ENCODE measurements around the gene ADGRD1.

ADGRD1 gene

GRCh38 chr12:131103669-131104462 lies 150.2 kb downstream of the ADGRD1 start:
- H3K27me3 ChIP-seq (ENCODE audit: insufficient read depth, low read length) = no peaks in the 10 kb centered on the region; the same call in 1 of the 2 replicates
- TF ChIP-seq, protein P1, sequence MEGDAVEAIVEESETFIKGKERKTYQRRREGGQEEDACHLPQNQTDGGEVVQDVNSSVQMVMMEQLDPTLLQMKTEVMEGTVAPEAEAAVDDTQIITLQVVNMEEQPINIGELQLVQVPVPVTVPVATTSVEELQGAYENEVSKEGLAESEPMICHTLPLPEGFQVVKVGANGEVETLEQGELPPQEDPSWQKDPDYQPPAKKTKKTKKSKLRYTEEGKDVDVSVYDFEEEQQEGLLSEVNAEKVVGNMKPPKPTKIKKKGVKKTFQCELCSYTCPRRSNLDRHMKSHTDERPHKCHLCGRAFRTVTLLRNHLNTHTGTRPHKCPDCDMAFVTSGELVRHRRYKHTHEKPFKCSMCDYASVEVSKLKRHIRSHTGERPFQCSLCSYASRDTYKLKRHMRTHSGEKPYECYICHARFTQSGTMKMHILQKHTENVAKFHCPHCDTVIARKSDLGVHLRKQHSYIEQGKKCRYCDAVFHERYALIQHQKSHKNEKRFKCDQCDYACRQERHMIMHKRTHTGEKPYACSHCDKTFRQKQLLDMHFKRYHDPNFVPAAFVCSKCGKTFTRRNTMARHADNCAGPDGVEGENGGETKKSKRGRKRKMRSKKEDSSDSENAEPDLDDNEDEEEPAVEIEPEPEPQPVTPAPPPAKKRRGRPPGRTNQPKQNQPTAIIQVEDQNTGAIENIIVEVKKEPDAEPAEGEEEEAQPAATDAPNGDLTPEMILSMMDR (IDR thresholded peaks at IDR 0.05; ENCODE audit: low read length) = no peak
- TF ChIP-seq EZH2 (IDR thresholded peaks at IDR 0.05; ENCODE audit: borderline replicate concordance, low read length) = no peak
- no peaks in the 10 kb centered on the region for H3F3A ChIP-seq (ENCODE audit: insufficient read depth, low read length)
- H4K20me1 ChIP-seq (ENCODE audit: insufficient read depth, low read length) = no peaks in the 10 kb centered on the region
- H3K9ac ChIP-seq (ENCODE audit: low read length) = no peak overlapping the region
- no peak overlapping the region for H3K4me3 ChIP-seq (ENCODE audit: low read depth, low read length, poor library complexity, severe bottlenecking)
- no peak overlapping the region for H3K27ac ChIP-seq (ENCODE audit: low read depth, low read length, poor library complexity, severe bottlenecking)
- no peaks in the 10 kb centered on the region for H3K36me3 ChIP-seq (ENCODE audit: insufficient read depth, low read length)
- H3K79me2 ChIP-seq (ENCODE audit: insufficient read depth, low read length) = no peaks in the 10 kb centered on the region
- no peak overlapping the region for H3K4me2 ChIP-seq (ENCODE audit: low read length)
- no peak overlapping the region for H2AFZ ChIP-seq (ENCODE audit: low read length)
- H3K9me2 ChIP-seq (ENCODE audit: low read depth, low read length) = no peaks in the 10 kb centered on the region
- H3K9me3 ChIP-seq (ENCODE audit: low read length) = no peaks in the 10 kb centered on the region
- no peaks in the 10 kb centered on the region for H3K4me1 ChIP-seq (ENCODE audit: insufficient read depth, low read length, severe bottlenecking)

DNA sequence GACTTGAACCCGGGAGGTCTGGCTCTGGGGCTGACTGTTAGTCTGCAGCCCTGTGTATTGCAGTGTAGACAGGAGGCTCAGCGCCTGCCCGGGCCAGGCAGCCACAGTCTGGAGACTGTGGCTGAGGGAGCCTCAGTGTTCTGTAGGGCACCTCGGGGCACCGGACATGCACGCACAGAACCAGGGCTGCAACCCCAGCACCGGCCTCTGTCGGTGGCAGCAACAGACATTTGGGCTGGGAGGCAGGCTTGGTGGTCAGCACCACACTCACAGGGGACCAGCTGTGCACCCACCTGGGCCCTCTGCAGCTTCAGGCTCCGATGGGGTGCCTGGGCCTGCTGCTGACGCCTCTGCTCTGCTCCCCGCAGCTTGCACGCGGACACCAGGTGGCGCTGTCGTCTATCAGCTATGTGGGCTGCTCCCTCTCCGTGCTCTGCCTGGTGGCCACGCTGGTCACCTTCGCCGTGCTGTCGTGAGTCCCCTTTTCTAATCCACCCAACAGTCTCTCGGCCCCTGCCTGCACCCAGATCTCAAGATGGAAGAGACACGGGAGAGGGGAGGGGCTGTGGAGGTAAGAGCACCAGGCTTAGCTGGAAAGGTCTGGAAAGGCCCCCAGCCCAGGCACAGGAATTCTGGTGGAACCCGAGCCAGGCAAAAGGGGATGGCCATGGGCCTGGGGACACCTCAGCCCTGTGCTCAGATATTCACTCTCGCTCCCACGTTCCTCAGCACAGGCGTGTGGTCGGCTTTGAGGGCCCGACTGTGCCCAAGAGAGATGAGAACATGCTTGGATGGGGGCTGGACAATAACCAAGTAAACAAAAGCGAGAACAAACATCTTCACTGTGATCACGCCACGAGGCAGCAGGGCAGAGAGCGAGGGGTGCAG lies 151.0 kb downstream of the ADGRD1 start:
- no peak overlapping the region for H3K4me2 ChIP-seq (ENCODE audit: low read length)
- H4K20me1 ChIP-seq (ENCODE audit: insufficient read depth, low read length) = no peaks in the 10 kb centered on the region
- H2AFZ ChIP-seq (ENCODE audit: low read length) = no peak overlapping the region
- no peaks in the 10 kb centered on the region; the same call in 1 of the 2 replicates for H3K27me3 ChIP-seq (ENCODE audit: insufficient read depth, low read length)
- H3K4me1 ChIP-seq (ENCODE audit: insufficient read depth, low read length, severe bottlenecking) = no peaks in the 10 kb centered on the region
- no peak overlapping the region for H3K27ac ChIP-seq (ENCODE audit: low read depth, low read length, poor library complexity, severe bottlenecking)
- no peak overlapping the region for H3K4me3 ChIP-seq (ENCODE audit: low read depth, low read length, poor library complexity, severe bottlenecking)
- no peaks in the 10 kb centered on the region for H3K79me2 ChIP-seq (ENCODE audit: insufficient read depth, low read length)
- H3K9me3 ChIP-seq (ENCODE audit: low read length) = no peaks in the 10 kb centered on the region
- H3K36me3 ChIP-seq (ENCODE audit: insufficient read depth, low read length) = no peaks in the 10 kb centered on the region
- H3K9me2 ChIP-seq (ENCODE audit: low read depth, low read length) = no peaks in the 10 kb centered on the region
- no peaks in the 10 kb centered on the region for H3F3A ChIP-seq (ENCODE audit: insufficient read depth, low read length)
- H3K9ac ChIP-seq (ENCODE audit: low read length) = no peak overlapping the region
- TF ChIP-seq EZH2 (IDR thresholded peaks at IDR 0.05; ENCODE audit: borderline replicate concordance, low read length) = no peak
- TF ChIP-seq, protein P1 (IDR thresholded peaks at IDR 0.05; ENCODE audit: low read length) = peak; percentile 84

DNA sequence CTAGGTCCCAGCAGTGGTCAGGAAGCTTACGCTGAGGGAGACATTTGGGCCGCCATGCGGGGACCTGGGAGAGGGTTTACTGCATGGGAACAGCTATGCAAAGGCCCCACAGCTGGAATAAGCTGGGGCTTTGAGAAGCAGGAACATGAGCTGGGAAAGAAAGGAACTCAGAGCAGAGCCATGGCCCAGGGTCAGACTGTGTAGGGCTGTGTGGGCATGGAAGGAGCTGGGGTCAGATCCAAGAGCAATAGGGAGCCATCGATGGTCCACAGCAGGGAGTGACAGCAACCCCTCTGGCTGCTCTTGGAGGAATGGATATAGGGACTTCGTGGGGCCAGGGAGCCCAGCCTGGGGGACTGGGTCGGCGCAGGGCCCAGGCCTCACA lies 151.6 kb downstream of the ADGRD1 start:
- H3K27ac ChIP-seq (ENCODE audit: low read depth, low read length, poor library complexity, severe bottlenecking) = no peak overlapping the region
- no peaks in the 10 kb centered on the region for H4K20me1 ChIP-seq (ENCODE audit: insufficient read depth, low read length)
- no peaks in the 10 kb centered on the region for H3K79me2 ChIP-seq (ENCODE audit: insufficient read depth, low read length)
- no peak overlapping the region for H3K9ac ChIP-seq (ENCODE audit: low read length)
- H3K9me2 ChIP-seq (ENCODE audit: low read depth, low read length) = no peaks in the 10 kb centered on the region
- H2AFZ ChIP-seq (ENCODE audit: low read length) = no peak overlapping the region
- no peaks in the 10 kb centered on the region for H3K4me1 ChIP-seq (ENCODE audit: insufficient read depth, low read length, severe bottlenecking)
- no peaks in the 10 kb centered on the region; the same call in 1 of the 2 replicates for H3K27me3 ChIP-seq (ENCODE audit: insufficient read depth, low read length)
- H3K4me2 ChIP-seq (ENCODE audit: low read length) = no peak overlapping the region
- no peaks in the 10 kb centered on the region for H3K9me3 ChIP-seq (ENCODE audit: low read length)
- no peaks in the 10 kb centered on the region for H3K36me3 ChIP-seq (ENCODE audit: insufficient read depth, low read length)
- TF ChIP-seq EZH2 (IDR thresholded peaks at IDR 0.05; ENCODE audit: borderline replicate concordance, low read length) = no peak
- TF ChIP-seq, protein P1 (IDR thresholded peaks at IDR 0.05; ENCODE audit: low read length) = no peak
- H3K4me3 ChIP-seq (ENCODE audit: low read depth, low read length, poor library complexity, severe bottlenecking) = no peak overlapping the region
- H3F3A ChIP-seq (ENCODE audit: insufficient read depth, low read length) = no peaks in the 10 kb centered on the region

Data from OCI-LY1 (cell line).